CD4-positive, alpha-beta T cell treated with Interleukin-21 for 1 hour (primary cell): ENCODE measurements around the gene UROD.

Experiments used
- DNase-seq: peaks from one replicate; pipeline ENCODE4 v3.0.0-alpha.2; 2020

Gene UROD

GRCh38 chr1:45009296-45009865, 2.7 kb upstream of the UROD start:
- no peak for DNase-seq

GRCh38 chr1:45009956-45010854, 1.8 kb upstream of the UROD start:
- no peak for DNase-seq

- DNase-seq, result peak; percentile 78
Observed at GRCh38 chr1:45010855-45011811, 921 bp upstream of the UROD start, which contains the start of gene HECTD3. Gene HECTD3, minus strand, starts transcription at chr1:45011324. Its CDS starts 67 bp downstream, at chr1:45011257.

DNA sequence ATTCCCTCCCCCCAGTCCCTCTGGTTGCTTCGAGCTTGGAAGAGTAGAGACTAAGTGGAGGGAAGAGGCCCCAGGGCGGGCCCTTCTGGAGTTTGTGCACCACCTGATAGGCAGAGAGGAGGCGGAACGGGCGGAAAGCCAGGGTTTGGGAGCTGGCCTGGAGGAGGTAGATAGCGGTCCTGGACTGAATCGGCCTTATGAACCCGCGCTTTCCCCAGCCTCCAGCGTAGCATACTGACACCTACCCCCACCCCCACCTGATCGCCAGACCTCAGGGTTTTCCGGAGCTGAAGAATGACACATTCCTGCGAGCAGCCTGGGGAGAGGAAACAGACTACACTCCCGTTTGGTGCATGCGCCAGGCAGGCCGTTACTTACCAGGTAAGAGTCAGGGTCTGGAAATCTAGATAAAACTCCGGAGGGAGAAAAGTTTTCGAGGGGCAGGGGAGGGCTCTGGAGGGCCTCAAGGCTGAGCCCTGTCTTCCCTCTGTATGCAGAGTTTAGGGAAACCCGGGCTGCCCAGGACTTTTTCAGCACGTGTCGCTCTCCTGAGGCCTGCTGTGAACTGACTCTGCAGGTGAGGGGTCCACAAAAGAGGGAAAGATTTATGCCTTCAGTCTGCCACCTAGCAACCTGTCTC, 705 bp downstream of the UROD start:
- no peak for DNase-seq

DNA sequence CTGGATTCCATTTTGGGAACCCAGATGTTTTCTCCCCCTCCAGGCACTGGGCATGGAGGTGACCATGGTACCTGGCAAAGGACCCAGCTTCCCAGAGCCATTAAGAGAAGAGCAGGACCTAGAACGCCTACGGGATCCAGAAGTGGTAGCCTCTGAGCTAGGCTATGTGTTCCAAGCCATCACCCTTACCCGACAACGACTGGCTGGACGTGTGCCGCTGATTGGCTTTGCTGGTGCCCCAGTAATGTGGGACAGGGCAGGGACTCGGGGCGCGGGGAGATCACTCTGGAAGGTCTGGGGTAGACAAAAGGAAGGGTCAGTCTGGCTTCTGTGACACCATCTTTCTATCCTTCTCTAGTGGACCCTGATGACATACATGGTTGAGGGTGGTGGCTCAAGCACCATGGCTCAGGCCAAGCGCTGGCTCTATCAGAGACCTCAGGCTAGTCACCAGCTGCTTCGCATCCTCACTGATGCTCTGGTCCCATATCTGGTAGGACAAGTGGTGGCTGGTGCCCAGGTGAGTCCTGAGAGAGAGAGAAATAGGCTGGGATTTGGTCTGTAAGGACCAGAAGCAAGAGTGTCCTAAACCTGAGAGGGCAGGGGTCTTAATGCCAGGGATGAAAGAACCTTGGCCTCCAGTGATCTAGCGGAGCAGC, 1.6 kb downstream of the UROD start:
- DNase-seq, result no peak

GRCh38 chr1:45014321-45015028, 2.4 kb downstream of the UROD start:
- peak; percentile 86 for DNase-seq

DNA sequence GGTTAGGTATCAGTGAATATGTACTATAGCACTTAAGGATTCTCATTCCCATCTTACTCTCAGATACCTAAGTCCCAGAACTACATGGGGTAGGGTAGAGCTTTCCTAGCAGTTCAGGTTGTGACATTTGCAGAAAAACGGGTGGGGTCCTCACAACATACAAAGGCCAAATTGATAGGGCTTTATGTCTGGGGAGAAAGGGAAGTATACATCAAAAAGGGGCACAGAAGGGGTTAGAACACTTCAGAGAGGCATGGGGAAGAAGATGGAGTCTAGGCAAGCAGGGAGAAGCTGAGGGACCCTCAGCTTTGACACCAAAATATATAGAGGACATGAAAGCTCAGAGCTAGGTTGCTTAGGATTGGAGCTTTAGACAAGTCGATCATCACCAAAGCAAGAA, 3.6 kb downstream of the UROD start:
- no peak for DNase-seq

DNA sequence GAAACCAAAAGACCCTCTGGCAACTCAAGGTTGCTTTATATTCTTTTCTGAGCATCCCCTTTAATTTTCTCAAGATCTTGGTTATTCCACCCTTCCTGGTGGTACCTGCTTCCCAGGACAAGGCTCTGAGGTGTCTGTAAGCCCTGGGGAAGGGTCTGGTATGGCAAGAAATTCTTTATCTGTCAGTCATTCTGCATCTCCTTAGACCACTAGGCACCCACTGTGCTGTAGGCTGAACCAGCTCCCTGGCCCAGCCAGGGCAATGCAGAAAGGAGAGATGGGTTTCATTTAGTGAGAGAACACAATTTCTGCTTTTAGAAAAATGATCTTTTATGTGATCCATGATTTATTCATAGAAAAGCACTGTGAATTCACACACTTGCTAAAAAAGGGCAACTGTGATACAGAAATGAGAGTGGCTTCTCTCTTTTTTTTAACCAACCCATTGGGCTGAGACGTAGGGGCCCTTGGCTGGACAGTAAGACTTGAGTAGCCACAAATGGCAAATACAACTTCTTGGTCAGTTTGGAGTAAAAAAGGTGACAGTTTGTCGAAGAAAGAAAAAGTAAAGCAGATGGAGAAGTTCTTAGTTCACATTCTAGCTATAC, 4.1 kb downstream of the UROD start:
- DNase-seq, result no peak

- DNase-seq, result no peak
Observed at GRCh38 chr1:45016767-45017166, 4.7 kb downstream of the UROD start.

DNA sequence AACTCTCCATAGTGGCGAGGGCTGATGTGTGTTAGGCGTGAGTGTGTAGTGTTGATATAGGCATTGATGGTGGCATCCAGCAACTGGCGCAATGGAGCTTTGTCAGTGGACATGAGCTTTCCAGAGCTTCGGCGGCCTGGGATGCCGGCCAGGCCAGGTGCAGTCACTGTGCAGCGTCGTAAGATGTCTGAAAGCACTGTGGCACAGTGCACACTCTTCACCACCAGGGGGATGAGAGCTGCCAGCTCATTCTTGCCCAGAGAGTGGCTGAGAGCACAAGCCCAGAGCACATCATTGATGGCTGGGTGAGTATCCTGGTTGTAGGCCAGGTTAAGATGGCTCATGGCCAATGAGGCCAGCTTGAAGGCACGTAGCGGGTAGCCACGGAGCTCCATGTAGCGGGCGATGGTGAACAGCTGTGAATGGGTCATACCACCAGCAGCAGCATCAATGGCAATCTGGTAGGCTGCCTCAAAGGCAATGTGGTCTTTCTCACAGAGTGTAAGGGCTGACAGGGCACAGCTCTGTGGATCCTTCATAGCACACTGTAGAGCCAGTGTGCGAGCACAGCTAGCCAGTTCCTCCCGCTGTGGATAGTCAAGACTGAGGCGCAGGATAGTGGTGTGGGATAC, 6.7 kb downstream of the UROD start:
- DNase-seq, result peak; percentile 65

DNA sequence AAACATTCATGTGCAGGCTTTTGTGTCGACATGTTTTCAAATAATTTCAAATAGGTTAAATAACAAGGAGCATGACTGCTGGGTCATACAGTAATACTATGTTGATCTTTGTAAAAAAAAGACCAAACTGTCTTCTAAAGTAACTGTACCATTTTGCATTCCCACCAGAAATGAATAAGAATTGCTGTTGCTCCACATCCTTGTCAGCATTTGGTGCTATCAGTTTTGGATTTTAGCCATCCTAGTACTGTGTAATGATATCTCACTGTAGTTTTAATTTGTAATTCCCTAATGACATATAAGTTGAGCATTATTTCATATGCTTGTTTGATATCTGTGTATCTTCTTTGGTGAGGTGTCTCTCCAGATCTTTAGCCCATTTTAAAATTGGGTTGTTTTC, 11.6 kb downstream of the UROD start:
- no peak for DNase-seq

GRCh38 chr1:45026446-45026845, 14.4 kb downstream of the UROD start:
- DNase-seq, result no peak

DNA sequence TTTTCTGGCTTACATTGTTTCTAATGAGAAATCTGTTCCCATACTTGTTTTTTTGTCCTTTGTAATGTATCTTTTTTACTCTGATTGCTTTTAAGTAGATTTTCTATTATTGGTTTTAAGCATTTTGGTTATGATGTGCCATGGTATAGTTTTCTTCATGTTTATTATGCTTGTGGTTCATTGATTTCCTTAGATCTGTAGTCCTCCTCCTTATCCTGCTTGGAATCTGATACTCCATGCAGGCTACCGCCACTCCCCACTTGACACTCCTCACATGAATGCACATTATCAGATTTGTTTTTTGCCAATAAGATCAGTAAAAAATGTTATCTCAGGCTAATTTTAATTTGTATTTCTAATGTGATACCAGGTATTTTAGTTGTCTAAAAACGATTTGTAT, 20.8 kb downstream of the UROD start:
- no peak for DNase-seq

- DNase-seq, result no peak
Observed at GRCh38 chr1:45033356-45033755, 21.3 kb downstream of the UROD start.

DNA sequence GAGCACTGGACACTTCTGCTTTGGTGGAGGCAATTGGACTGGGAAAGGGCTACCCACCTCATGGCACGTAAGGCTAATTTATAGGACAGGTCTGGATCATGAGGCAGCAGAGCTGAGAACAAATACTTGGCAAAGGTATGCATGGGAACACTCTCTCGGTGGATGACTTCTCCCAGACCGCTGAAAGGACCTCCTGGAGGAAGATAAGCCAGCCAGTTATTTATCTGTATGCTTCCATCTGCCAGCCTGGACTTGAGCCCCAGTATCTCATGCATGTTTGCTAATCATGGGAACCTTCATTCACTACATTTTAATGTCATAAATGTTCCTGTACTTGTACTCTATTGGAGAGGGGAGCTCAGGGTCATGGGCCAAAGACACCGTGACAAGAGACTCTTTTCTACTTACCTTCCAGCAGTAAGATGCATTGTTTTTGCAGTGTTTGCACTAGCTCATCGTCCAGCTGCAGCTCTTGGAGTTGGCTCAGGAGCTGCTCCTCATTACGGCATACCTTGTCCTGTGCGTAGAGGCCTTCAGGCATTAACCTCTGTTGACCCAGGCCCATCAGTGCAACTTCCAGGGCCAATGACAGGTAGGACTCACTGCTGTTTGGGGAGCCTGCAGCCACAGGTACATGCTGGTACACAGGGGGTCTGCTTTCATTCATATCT, 23.7 kb downstream of the UROD start:
- no peak for DNase-seq

- no peak for DNase-seq
Observed at GRCh38 chr1:45037456-45037855, 25.4 kb downstream of the UROD start.

DNA sequence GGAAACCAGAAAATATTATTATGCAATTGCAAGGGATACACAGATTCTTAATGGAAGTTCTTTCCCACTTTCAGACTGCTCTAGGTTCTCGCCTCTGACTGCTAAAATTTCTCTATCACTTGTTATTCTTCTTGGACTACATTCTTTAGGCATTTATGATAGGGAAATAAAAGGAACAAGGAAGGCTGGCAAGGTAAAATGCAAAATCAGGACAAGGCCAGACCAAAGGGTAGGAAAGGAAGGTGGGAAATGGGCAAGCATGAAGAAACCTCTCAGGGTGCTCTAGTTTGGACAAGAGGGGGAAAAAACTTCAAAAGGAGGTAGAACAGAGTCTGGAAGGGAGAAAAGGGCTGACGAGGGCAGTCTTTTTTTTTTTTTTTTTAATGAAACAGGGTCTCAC, 26.2 kb downstream of the UROD start:
- DNase-seq, result no peak

DNA sequence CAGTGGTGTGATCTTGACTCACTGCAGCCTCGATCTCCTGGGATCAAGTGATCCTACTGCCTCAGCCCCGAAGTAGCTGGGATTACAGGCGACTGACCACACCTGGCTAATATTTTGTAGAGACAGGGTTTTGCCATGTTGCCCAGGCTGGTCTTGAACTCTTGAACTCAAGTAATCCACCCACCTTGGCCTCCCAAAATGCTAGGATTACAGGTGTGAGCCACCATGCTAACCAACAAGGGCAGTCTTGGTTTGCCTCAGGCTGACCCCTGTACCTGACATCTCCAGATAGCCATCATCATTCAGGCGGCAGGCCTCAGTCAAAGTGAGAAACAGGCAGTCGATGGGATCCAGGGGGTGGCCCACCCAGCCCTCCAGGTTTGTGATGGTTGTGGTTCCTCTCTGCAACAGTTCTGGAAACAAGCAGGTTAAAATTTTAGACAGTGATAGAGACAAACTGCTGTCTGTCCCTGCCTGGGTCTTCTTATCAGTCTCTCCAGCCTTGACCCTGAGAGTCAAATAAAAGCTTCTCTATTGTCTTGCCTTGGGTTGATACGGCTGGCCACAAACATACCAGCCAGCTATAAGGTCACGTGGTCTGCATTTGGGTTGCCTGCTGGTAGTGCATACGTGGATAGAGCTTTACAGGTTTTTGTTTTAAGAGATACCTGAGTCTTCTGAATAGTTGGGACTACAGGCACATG, 26.8 kb downstream of the UROD start:
- DNase-seq, result no peak

DNA sequence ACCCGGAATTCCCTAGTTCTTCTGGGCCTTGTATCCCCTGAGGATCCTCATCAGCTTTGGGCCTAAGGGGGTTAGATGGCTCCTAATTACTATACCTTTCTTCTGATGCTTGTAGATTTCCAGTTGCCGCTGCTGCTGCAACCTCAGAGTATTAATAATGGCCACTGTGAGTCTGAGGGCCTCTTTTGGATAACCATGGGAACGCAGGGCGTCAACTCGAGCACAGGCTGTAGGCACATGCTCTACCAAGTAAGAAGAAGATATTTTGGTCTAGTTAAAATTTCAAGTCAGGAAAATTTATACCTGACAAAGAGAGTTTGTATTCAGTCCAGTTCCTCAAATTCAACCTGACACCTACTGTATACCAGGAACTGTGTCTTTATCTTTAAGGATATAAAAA, 28.2 kb downstream of the UROD start:
- DNase-seq, result no peak
